A549 treated with CORT108297 at 1 μM for 4 hours (cell line): ENCODE results near the gene PRORP. TPM values are rescaled to one million over a fixed set of nuclear protein-coding genes. Genes with fewer than 3 reads are reported as not detected.

Source experiments
- total RNA-seq: library from RNA; stranded (reverse); fragments of 200-300 nt; extraction: Qiagen RNA extraction; gene quantifications from 5 replicates; pipeline ENCODE4 v1.2.3, GENCODE V29; 2022

Gene PRORP
- 31.3 to 39.1 TPM (median 33.8 TPM) in 5 replicates for total RNA-seq

GRCh38 chr14:35121887-35122695 is at the start of gene PRORP, which contains the start of gene PPP2R3C:
PRORP (plus strand) TSS chr14:35122552; CDS start chr14:35123246, 694 bp downstream.
PPP2R3C (minus strand) TSS chr14:35121990; CDS start chr14:35121959, 31 bp downstream.

Other genes with a start within 250 kb of the PRORP start
- 22.7 to 36.5 TPM (median 25.5 TPM) in 5 replicates for gene BAZ1A, start 247.2 kb upstream of the PRORP start, total RNA-seq
- 52.4 to 74.7 TPM (median 56.8 TPM) in 5 replicates for gene SRP54, start 139.6 kb upstream of the PRORP start, total RNA-seq
- 89.3 to 97.7 TPM (median 95.8 TPM) in 5 replicates for gene FAM177A1, start 76.3 kb upstream of the PRORP start, total RNA-seq
- 22.3 to 27.6 TPM (median 25.1 TPM) in 5 replicates for gene PPP2R3C, start 562 bp upstream of the PRORP start, total RNA-seq
- 248 to 289 TPM (median 256 TPM) in 5 replicates for gene PSMA6, start 169.8 kb downstream of the PRORP start, total RNA-seq